Measurements from ENCODE around the gene CAMSAP1. TPM values are rescaled to one million over a fixed set of nuclear protein-coding genes. Genes with fewer than 3 reads are reported as not detected.
A peak's percentile ranks its signal among the peaks of the same experiment; 100 is the strongest.

Gene CAMSAP1
- total and polyA plus RNA-seq, 2 of the 4 experiments (the other 2 are of a cell fraction): 8.2 to 19.5 TPM

GRCh38 chr9:135773530-135774238 lies 133.7 kb downstream of the CAMSAP1 start:
- H3K9me3 ChIP-seq (ENCODE audit: control insufficient read depth, insufficient read depth, low read length): peaks cover 2% of the 10 kb centered on the region; the same call in 1 of the 2 replicates
- H3K27me3 ChIP-seq (ENCODE audit: control insufficient read depth, insufficient read depth, low read length): peaks cover 2% of the 10 kb centered on the region
- peak overlapping the region; percentile 89 for H2BK5ac ChIP-seq (ENCODE audit: low read depth, low read length, poor library complexity, severe bottlenecking)
- H3K4me3 ChIP-seq (ENCODE audit: insufficient read depth, low read depth, low read length): no peak overlapping the region
- BruUV-seq (replicated peaks): no TSS peak
- no peak overlapping the region for H2AK5ac ChIP-seq (ENCODE audit: low read depth, low read length)
- no peak overlapping the region for H3K56ac ChIP-seq (ENCODE audit: extremely low read depth, insufficient read depth, low read length)
- H4K20me1 ChIP-seq (ENCODE audit: insufficient read depth, low read length): no peaks in the 10 kb centered on the region
- DNase-seq (no peak), ATAC-seq (ENCODE audit: low read depth) (no peak)
- H2BK120ac ChIP-seq (ENCODE audit: low read depth, low read length): no peak overlapping the region
- H2AK9ac ChIP-seq (replicated peaks; ENCODE audit: low read depth, low read length, poor library complexity): no peak overlapping the region
- no peak overlapping the region for H3K18ac ChIP-seq (ENCODE audit: low read depth, low read length)
- H4K91ac ChIP-seq (ENCODE audit: insufficient read depth, low read depth, low read length): no peak overlapping the region
- H3K14ac ChIP-seq (replicated peaks; ENCODE audit: low read depth, low read length): no peak overlapping the region
- POLR2A ChIA-PET (ENCODE audit: unreplicated experiment): no interaction called here
- no peak overlapping the region for H3K4ac ChIP-seq (ENCODE audit: low read depth, low read length)
- H3K79me1 ChIP-seq (ENCODE audit: low read depth in 1 of 2, low read length in 2 of 2): no peaks in the 10 kb centered on the region
- no peak overlapping the region for H3K4me2 ChIP-seq (ENCODE audit: low read depth, low read length)
- 70% methylated on average over 5 of the region's 11 CpGs; no CpG with 5 or more reads in 1 of the 2 experiments for WGBS, 2 experiments (ENCODE audit: extremely low coverage in 2 of 2, insufficient read length in 1 of 2)
- TF ChIP-seq CTCF (conservative IDR thresholded peaks at IDR 0.05; ENCODE audit: low read depth, low read length) (no peak), MXI1 (IDR thresholded peaks at IDR 0.05; ENCODE audit: borderline replicate concordance, low read depth, low read length) (no peak), RAD21 (IDR thresholded peaks at IDR 0.05; ENCODE audit: low read length) (no peak), NFE2L2 (IDR thresholded peaks at IDR 0.05; ENCODE audit: low read depth, low read length) (no peak), MAZ (IDR thresholded peaks at IDR 0.05; ENCODE audit: borderline replicate concordance, low read depth, low read length) (no peak)
- CTCF ChIA-PET: no interaction called here
- peak overlapping the region; percentile 67 for H2AFZ ChIP-seq (replicated peaks; ENCODE audit: low read length, poor library complexity)
- no peak overlapping the region for H2BK20ac ChIP-seq (ENCODE audit: low read depth, low read length)
- H3K36me3 ChIP-seq (ENCODE audit: control insufficient read depth, insufficient read depth, low read length): no peaks in the 10 kb centered on the region
- no peak overlapping the region for H3K9ac ChIP-seq (ENCODE audit: low read depth, low read length)
- dilution Hi-C loops (cut with HindIII; ENCODE audit: low sequenced_read_pairs, unreplicated experiment): no loop called here
- H3K9me1 ChIP-seq (ENCODE audit: insufficient read depth, low read length): peaks cover 5% of the 10 kb centered on the region; the same call in 1 of the 2 replicates
- H3K27ac ChIP-seq (ENCODE audit: insufficient read depth, low read length): no peak overlapping the region
- intact Hi-C loops (cut with micrococcal nuclease): no loop called here
- H3K4me1 ChIP-seq (ENCODE audit: control insufficient read depth, insufficient read depth, low read length): no peaks in the 10 kb centered on the region
- no peak overlapping the region for H4K8ac ChIP-seq (ENCODE audit: low read depth in 2 of 2, low read length in 2 of 2)
- H4K5ac ChIP-seq (ENCODE audit: low read depth, low read length): no peak overlapping the region
- no peak overlapping the region for H2BK15ac ChIP-seq (ENCODE audit: low read depth, low read length)
- in situ Hi-C loops (cut with MboI; ENCODE audit: low sequenced_read_pairs): no loop called here
- H3K23ac ChIP-seq (ENCODE audit: low read depth, low read length): no peak overlapping the region

All from IMR-90 (cell line).